GM23338 (cell line): ENCODE data around the gene CENPV. TPM values are rescaled to one million over a fixed set of nuclear protein-coding genes. Genes with fewer than 3 reads are reported as not detected.

Experiments used
- ATAC-seq: fragments of 200-7000 bp; cut with Tn5 transposase; 3 replicates; pipeline ENCODE4 v1.9.1; 2020
- DNase-seq: peaks from one replicate; pipeline ENCODE4 v3.0.0-alpha.2; 2015; ENCODE audit warnings: low spot score
- H2AFZ ChIP-seq: fragments of 200-600 bp; sonication (generic); 2 replicates; pipeline ENCODE4 v1.8.0; 2016; ENCODE audit warnings: antibody characterized with exemption, mild to moderate bottlenecking, moderate library complexity
- H3F3A ChIP-seq: fragments of 200-600 bp; sonication (generic); replicated peaks from 2 replicates; pipeline ENCODE4 v1.8.0; 2017; ENCODE audit warnings: antibody characterized with exemption, mixed run types, low read depth
- H3K27ac ChIP-seq: fragments of 200-600 bp; sonication (generic); 2 replicates; pipeline ENCODE4 v1.6.1; 2016; ENCODE audit warnings: low read depth
- H3K27me3 ChIP-seq: fragments of 200-600 bp; sonication (generic); 2 replicates; pipeline ENCODE4 v1.8.0; 2016; ENCODE audit warnings: mild to moderate bottlenecking, mixed run types, moderate library complexity; ENCODE audit not compliant: insufficient read depth
- H3K36me3 ChIP-seq: fragments of 200-600 bp; sonication (generic); 2 replicates; pipeline ENCODE4 v1.8.0; 2016; ENCODE audit warnings: mild to moderate bottlenecking; ENCODE audit not compliant: insufficient read depth
- H3K4me1 ChIP-seq: fragments of 200-600 bp; sonication (generic); 2 replicates; pipeline ENCODE4 v1.8.0; 2016; ENCODE audit warnings: mild to moderate bottlenecking, moderate library complexity; ENCODE audit not compliant: insufficient read depth
- H3K4me2 ChIP-seq: fragments of 200-600 bp; sonication (generic); 2 replicates; pipeline ENCODE4 v1.7.1; 2017; ENCODE audit warnings: mixed run types
- H3K4me3 ChIP-seq: fragments of 200-600 bp; sonication (generic); 2 replicates; pipeline ENCODE4 v1.6.1; 2016; ENCODE audit warnings: mixed run types
- H3K79me2 ChIP-seq: fragments of 200-600 bp; sonication (generic); replicated peaks from 2 replicates; pipeline ENCODE4 v1.8.0; 2017; ENCODE audit warnings: mild to moderate bottlenecking; ENCODE audit not compliant: insufficient read depth
- H3K9me2 ChIP-seq: fragments of 200-600 bp; sonication (generic); 2 replicates; pipeline ENCODE4 v1.8.0; 2017; ENCODE audit not compliant: insufficient read depth
- H4K20me1 ChIP-seq: fragments of 200-600 bp; sonication (generic); replicated peaks from 2 replicates; pipeline ENCODE4 v1.8.0; 2017; ENCODE audit warnings: mild to moderate bottlenecking; ENCODE audit not compliant: insufficient read depth
- H3K27ac Mint-ChIP-seq: 2 replicates; pipeline ENCODE4 v1.8.0; 2020; ENCODE audit warnings: inconsistent platforms, mild to moderate bottlenecking, moderate library complexity, mixed read lengths
- H3K27me3 Mint-ChIP-seq: 3 replicates; pipeline ENCODE4 v1.8.0; 2022; ENCODE audit warnings: low read depth, mild to moderate bottlenecking, moderate library complexity, mixed read lengths, inconsistent platforms; ENCODE audit not compliant: insufficient read depth, poor library complexity
- H3K36me3 Mint-ChIP-seq: 3 replicates; pipeline ENCODE4 v1.8.0; 2021; ENCODE audit warnings: low read depth, mild to moderate bottlenecking, inconsistent platforms, moderate library complexity, mixed read lengths
- H3K4me1 Mint-ChIP-seq: 3 replicates; pipeline ENCODE4 v1.8.0; 2020; ENCODE audit warnings: mild to moderate bottlenecking, inconsistent platforms, mixed read lengths
- H3K4me3 Mint-ChIP-seq: 3 replicates; pipeline ENCODE4 v1.8.0; 2021; ENCODE audit warnings: moderate library complexity, mild to moderate bottlenecking, inconsistent platforms, mixed read lengths
- H3K9me3 Mint-ChIP-seq: 3 replicates; pipeline ENCODE4 v1.8.0; 2020; ENCODE audit warnings: moderate library complexity, mild to moderate bottlenecking, inconsistent platforms, mixed read lengths
- CREB1 ChIP-seq: fragments of 250-450 bp; sonication (Bioruptor Pico); IDR thresholded peaks from 2 replicates; pipeline ENCODE4 v1.5.0; 2020; ENCODE audit warnings: low read depth, mild to moderate bottlenecking, moderate library complexity
- EZH2 ChIP-seq: fragments of 200-600 bp; sonication (generic); IDR thresholded peaks from one replicate; pipeline ENCODE4 v1.8.0; 2017; ENCODE audit warnings: antibody characterized with exemption, mild to moderate bottlenecking, low read depth; ENCODE audit not compliant: unreplicated experiment
- EZH2phosphoT487 ChIP-seq: fragments of 200-600 bp; sonication (generic); IDR thresholded peaks from one replicate; pipeline ENCODE4 v1.8.1; 2018; ENCODE audit warnings: antibody characterized with exemption; ENCODE audit not compliant: unreplicated experiment
- JUNB ChIP-seq: IDR thresholded peaks from one replicate; pipeline ENCODE4 v1.6.1; 2016; ENCODE audit warnings: antibody characterized with exemption; ENCODE audit not compliant: unreplicated experiment
- NANOG ChIP-seq: IDR thresholded peaks from 2 replicates; pipeline ENCODE4 v1.6.1; 2016; ENCODE audit warnings: antibody characterized with exemption, borderline replicate concordance
- POLR2AphosphoS5 ChIP-seq: IDR thresholded peaks from 2 replicates; pipeline ENCODE4 v1.6.1; 2016; ENCODE audit warnings: antibody characterized with exemption, low read depth
- STAT1 ChIP-seq: IDR thresholded peaks from one replicate; pipeline ENCODE4 v1.6.1; 2016; ENCODE audit warnings: antibody characterized with exemption; ENCODE audit not compliant: unreplicated experiment
- ZNF114 ChIP-seq: fragments of 250-450 bp; sonication (Bioruptor Pico); IDR thresholded peaks from 2 replicates; pipeline ENCODE4 v1.5.0; 2020; ENCODE audit warnings: mild to moderate bottlenecking, moderate library complexity
- ZNF331 ChIP-seq: fragments of 250-450 bp; sonication (Bioruptor Pico); IDR thresholded peaks from 2 replicates; pipeline ENCODE4 v1.5.0; 2020; ENCODE audit warnings: low read depth, mild to moderate bottlenecking, moderate library complexity
- polyA plus RNA-seq: library from polyadenylated mRNA; unstranded; fragments of >200 nt; fragmentation: Nextera tagmentation; extraction: Ambion mirVana; gene quantifications from 2 replicates; pipeline ENCODE4 v1.2.1, GENCODE V29; 2016
- total RNA-seq: library from RNA; depleted of rRNA; stranded (reverse); fragments of >200 nt; shearing (Covaris generic); gene quantifications from 2 replicates; pipeline ENCODE4 v1.2.3, GENCODE V29; 2014
- TF ChIP-seq, protein P1 (sequence below): fragments of 250-450 bp; sonication (Bioruptor Pico); IDR thresholded peaks from 2 replicates; pipeline ENCODE4 v1.5.0; 2020; ENCODE audit warnings: mild to moderate bottlenecking, moderate library complexity
- TF ChIP-seq, protein P2 (sequence below): IDR thresholded peaks from one replicate; pipeline ENCODE4 v1.6.1; 2018; ENCODE audit warnings: antibody characterized with exemption; ENCODE audit not compliant: unreplicated experiment
- TF ChIP-seq, protein P3 (sequence below): IDR thresholded peaks from 2 replicates; pipeline ENCODE4 v1.6.1; 2016; ENCODE audit warnings: antibody characterized with exemption
- TF ChIP-seq, protein P4 (sequence below), 2 experiments: fragments of 200-600 bp in 1 of 2; sonication (generic) in 1 of 2; conservative IDR thresholded peaks; 2 replicates each; pipeline versions ENCODE4 v1.5.1 to v1.6.1; 2016 to 2017; ENCODE audit warnings: antibody characterized with exemption in 2 of 2, low read depth in 2 of 2, mild to moderate bottlenecking in 2 of 2, moderate library complexity in 1 of 2

The CENPV gene
- total and polyA plus RNA-seq, 2 experiments from 2014 or later, result 139 to 300 TPM

DNA sequence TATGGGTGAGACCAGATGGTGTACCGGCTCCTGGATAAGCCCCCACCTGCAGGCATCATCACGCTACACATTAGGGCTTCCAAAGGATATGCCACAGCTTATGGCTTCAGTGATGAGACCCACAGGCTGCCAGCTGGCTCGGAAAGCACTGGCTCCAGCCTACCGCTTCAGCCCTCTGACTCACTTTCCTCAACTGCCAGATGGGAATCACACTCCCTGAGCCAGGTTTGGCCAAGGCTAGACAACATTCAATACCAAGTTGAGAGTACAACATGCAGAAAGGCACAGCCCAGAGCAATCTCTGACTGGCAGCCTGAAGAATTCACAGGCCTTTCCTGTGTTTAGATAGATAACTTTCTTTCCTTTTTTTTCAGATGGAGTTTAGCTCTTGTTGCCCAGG, 10.3 kb downstream of the CENPV start:
- TF ChIP-seq JUNB, result no peak
- TF ChIP-seq, protein P1, sequence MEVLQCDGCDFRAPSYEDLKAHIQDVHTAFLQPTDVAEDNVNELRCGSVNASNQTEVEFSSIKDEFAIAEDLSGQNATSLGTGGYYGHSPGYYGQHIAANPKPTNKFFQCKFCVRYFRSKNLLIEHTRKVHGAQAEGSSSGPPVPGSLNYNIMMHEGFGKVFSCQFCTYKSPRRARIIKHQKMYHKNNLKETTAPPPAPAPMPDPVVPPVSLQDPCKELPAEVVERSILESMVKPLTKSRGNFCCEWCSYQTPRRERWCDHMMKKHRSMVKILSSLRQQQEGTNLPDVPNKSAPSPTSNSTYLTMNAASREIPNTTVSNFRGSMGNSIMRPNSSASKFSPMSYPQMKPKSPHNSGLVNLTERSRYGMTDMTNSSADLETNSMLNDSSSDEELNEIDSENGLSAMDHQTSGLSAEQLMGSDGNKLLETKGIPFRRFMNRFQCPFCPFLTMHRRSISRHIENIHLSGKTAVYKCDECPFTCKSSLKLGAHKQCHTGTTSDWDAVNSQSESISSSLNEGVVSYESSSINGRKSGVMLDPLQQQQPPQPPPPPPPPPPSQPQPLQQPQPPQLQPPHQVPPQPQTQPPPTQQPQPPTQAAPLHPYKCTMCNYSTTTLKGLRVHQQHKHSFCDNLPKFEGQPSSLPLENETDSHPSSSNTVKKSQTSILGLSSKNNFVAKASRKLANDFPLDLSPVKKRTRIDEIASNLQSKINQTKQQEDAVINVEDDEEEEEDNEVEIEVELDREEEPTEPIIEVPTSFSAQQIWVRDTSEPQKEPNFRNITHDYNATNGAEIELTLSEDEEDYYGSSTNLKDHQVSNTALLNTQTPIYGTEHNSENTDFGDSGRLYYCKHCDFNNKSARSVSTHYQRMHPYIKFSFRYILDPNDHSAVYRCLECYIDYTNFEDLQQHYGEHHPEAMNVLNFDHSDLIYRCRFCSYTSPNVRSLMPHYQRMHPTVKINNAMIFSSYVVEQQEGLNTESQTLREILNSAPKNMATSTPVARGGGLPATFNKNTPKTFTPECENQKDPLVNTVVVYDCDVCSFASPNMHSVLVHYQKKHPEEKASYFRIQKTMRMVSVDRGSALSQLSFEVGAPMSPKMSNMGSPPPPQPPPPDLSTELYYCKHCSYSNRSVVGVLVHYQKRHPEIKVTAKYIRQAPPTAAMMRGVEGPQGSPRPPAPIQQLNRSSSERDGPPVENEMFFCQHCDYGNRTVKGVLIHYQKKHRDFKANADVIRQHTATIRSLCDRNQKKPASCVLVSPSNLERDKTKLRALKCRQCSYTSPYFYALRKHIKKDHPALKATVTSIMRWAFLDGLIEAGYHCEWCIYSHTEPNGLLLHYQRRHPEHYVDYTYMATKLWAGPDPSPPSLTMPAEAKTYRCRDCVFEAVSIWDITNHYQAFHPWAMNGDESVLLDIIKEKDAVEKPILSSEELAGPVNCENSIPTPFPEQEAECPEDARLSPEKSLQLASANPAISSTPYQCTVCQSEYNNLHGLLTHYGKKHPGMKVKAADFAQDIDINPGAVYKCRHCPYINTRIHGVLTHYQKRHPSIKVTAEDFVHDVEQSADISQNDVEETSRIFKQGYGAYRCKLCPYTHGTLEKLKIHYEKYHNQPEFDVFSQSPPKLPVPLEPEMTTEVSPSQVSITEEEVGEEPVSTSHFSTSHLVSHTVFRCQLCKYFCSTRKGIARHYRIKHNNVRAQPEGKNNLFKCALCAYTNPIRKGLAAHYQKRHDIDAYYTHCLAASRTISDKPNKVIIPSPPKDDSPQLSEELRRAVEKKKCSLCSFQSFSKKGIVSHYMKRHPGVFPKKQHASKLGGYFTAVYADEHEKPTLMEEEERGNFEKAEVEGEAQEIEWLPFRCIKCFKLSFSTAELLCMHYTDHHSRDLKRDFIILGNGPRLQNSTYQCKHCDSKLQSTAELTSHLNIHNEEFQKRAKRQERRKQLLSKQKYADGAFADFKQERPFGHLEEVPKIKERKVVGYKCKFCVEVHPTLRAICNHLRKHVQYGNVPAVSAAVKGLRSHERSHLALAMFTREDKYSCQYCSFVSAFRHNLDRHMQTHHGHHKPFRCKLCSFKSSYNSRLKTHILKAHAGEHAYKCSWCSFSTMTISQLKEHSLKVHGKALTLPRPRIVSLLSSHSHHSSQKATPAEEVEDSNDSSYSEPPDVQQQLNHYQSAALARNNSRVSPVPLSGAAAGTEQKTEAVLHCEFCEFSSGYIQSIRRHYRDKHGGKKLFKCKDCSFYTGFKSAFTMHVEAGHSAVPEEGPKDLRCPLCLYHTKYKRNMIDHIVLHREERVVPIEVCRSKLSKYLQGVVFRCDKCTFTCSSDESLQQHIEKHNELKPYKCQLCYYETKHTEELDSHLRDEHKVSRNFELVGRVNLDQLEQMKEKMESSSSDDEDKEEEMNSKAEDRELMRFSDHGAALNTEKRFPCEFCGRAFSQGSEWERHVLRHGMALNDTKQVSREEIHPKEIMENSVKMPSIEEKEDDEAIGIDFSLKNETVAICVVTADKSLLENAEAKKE, result no peak
- TF ChIP-seq, protein P2, sequence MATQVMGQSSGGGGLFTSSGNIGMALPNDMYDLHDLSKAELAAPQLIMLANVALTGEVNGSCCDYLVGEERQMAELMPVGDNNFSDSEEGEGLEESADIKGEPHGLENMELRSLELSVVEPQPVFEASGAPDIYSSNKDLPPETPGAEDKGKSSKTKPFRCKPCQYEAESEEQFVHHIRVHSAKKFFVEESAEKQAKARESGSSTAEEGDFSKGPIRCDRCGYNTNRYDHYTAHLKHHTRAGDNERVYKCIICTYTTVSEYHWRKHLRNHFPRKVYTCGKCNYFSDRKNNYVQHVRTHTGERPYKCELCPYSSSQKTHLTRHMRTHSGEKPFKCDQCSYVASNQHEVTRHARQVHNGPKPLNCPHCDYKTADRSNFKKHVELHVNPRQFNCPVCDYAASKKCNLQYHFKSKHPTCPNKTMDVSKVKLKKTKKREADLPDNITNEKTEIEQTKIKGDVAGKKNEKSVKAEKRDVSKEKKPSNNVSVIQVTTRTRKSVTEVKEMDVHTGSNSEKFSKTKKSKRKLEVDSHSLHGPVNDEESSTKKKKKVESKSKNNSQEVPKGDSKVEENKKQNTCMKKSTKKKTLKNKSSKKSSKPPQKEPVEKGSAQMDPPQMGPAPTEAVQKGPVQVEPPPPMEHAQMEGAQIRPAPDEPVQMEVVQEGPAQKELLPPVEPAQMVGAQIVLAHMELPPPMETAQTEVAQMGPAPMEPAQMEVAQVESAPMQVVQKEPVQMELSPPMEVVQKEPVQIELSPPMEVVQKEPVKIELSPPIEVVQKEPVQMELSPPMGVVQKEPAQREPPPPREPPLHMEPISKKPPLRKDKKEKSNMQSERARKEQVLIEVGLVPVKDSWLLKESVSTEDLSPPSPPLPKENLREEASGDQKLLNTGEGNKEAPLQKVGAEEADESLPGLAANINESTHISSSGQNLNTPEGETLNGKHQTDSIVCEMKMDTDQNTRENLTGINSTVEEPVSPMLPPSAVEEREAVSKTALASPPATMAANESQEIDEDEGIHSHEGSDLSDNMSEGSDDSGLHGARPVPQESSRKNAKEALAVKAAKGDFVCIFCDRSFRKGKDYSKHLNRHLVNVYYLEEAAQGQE, result no peak
- TF ChIP-seq CREB1 (CRISPR knock-in tag), result no peak
- TF ChIP-seq ZNF114 (CRISPR knock-in tag), result no peak
- no peak for TF ChIP-seq ZNF331 (CRISPR knock-in tag)
- no peak for TF ChIP-seq EZH2
- TF ChIP-seq, protein P3, sequence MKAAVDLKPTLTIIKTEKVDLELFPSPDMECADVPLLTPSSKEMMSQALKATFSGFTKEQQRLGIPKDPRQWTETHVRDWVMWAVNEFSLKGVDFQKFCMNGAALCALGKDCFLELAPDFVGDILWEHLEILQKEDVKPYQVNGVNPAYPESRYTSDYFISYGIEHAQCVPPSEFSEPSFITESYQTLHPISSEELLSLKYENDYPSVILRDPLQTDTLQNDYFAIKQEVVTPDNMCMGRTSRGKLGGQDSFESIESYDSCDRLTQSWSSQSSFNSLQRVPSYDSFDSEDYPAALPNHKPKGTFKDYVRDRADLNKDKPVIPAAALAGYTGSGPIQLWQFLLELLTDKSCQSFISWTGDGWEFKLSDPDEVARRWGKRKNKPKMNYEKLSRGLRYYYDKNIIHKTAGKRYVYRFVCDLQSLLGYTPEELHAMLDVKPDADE, result no peak
- no peak for TF ChIP-seq POLR2AphosphoS5
- TF ChIP-seq NANOG, result no peak
- TF ChIP-seq, protein P4, sequence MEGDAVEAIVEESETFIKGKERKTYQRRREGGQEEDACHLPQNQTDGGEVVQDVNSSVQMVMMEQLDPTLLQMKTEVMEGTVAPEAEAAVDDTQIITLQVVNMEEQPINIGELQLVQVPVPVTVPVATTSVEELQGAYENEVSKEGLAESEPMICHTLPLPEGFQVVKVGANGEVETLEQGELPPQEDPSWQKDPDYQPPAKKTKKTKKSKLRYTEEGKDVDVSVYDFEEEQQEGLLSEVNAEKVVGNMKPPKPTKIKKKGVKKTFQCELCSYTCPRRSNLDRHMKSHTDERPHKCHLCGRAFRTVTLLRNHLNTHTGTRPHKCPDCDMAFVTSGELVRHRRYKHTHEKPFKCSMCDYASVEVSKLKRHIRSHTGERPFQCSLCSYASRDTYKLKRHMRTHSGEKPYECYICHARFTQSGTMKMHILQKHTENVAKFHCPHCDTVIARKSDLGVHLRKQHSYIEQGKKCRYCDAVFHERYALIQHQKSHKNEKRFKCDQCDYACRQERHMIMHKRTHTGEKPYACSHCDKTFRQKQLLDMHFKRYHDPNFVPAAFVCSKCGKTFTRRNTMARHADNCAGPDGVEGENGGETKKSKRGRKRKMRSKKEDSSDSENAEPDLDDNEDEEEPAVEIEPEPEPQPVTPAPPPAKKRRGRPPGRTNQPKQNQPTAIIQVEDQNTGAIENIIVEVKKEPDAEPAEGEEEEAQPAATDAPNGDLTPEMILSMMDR (conservative IDR thresholded peaks at IDR 0.05; ENCODE audit: low read depth in 2 of 2), result no peak
- no peak for TF ChIP-seq EZH2phosphoT487
- no peak for TF ChIP-seq STAT1
- H3K27ac Mint-ChIP-seq, result no peak overlapping the region
- Histone ChIP-seq H4K20me1 (peaks cover 4% of the 10 kb centered on the region; the same call in 1 of the 2 replicates), H3K4me2 (no peak overlapping the region), H2AFZ (no peak overlapping the region), H3K79me2 (no peaks in the 10 kb centered on the region), H3F3A (peaks cover 10% of the 10 kb centered on the region; the same call in 1 of the 2 replicates), H3K36me3 (peaks cover 23% of the 10 kb centered on the region), H3K27me3 (no peaks in the 10 kb centered on the region), H3K4me1 (no peaks in the 10 kb centered on the region), H3K27ac (no peak overlapping the region), H3K9me2 (no peaks in the 10 kb centered on the region), H3K4me3 (no peak overlapping the region)
- no peaks in the 10 kb centered on the region for H3K9me3 Mint-ChIP-seq
- H3K4me3 Mint-ChIP-seq, result no peak overlapping the region
- peaks cover 62% of the 10 kb centered on the region for H3K36me3 Mint-ChIP-seq
- DNase-seq, result no peak
- peaks cover 2% of the 10 kb centered on the region for H3K27me3 Mint-ChIP-seq
- no peaks in the 10 kb centered on the region for H3K4me1 Mint-ChIP-seq
- no peak for ATAC-seq
